HL-60 (cell line): ENCODE measurements around the gene GABBR2.

Source experiments
- POLR2AphosphoS5 ChIP-seq: IDR thresholded peaks from 2 replicates; pipeline ENCODE4 v1.6.1; 2012; ENCODE audit warnings: low read depth
- TF ChIP-seq, protein P1 (sequence below): IDR thresholded peaks from 2 replicates; pipeline ENCODE4 v1.6.1; 2012; ENCODE audit warnings: low read depth; ENCODE audit not compliant: insufficient replicate concordance
- TF ChIP-seq, protein P2 (sequence below): IDR thresholded peaks from one replicate; pipeline ENCODE4 v1.5.1; 2011; ENCODE audit warnings: low read length, control low read depth, inconsistent platforms; ENCODE audit not compliant: insufficient read depth

DNA sequence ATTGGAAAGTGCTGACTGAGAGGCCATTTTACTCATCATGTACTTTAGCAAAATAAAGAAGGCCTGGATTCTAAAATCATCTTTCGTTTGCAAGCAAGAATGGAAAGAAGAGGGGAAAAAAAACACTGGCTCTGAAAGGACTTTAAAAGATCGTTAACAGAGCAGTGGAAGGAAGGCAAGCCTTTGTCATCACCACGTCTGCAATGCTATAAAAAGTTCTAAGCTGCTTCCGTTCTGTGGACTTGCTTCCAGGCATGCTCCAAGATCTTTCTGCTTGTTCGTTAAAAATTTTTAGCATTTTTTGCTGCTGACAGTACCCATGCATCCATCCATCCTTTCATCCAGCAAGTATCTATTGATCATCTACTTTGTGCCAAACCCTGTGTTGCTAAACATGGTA is 226.5 kb downstream of the GABBR2 start:
- TF ChIP-seq, protein P1, sequence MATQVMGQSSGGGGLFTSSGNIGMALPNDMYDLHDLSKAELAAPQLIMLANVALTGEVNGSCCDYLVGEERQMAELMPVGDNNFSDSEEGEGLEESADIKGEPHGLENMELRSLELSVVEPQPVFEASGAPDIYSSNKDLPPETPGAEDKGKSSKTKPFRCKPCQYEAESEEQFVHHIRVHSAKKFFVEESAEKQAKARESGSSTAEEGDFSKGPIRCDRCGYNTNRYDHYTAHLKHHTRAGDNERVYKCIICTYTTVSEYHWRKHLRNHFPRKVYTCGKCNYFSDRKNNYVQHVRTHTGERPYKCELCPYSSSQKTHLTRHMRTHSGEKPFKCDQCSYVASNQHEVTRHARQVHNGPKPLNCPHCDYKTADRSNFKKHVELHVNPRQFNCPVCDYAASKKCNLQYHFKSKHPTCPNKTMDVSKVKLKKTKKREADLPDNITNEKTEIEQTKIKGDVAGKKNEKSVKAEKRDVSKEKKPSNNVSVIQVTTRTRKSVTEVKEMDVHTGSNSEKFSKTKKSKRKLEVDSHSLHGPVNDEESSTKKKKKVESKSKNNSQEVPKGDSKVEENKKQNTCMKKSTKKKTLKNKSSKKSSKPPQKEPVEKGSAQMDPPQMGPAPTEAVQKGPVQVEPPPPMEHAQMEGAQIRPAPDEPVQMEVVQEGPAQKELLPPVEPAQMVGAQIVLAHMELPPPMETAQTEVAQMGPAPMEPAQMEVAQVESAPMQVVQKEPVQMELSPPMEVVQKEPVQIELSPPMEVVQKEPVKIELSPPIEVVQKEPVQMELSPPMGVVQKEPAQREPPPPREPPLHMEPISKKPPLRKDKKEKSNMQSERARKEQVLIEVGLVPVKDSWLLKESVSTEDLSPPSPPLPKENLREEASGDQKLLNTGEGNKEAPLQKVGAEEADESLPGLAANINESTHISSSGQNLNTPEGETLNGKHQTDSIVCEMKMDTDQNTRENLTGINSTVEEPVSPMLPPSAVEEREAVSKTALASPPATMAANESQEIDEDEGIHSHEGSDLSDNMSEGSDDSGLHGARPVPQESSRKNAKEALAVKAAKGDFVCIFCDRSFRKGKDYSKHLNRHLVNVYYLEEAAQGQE: no peak
- TF ChIP-seq, protein P2, sequence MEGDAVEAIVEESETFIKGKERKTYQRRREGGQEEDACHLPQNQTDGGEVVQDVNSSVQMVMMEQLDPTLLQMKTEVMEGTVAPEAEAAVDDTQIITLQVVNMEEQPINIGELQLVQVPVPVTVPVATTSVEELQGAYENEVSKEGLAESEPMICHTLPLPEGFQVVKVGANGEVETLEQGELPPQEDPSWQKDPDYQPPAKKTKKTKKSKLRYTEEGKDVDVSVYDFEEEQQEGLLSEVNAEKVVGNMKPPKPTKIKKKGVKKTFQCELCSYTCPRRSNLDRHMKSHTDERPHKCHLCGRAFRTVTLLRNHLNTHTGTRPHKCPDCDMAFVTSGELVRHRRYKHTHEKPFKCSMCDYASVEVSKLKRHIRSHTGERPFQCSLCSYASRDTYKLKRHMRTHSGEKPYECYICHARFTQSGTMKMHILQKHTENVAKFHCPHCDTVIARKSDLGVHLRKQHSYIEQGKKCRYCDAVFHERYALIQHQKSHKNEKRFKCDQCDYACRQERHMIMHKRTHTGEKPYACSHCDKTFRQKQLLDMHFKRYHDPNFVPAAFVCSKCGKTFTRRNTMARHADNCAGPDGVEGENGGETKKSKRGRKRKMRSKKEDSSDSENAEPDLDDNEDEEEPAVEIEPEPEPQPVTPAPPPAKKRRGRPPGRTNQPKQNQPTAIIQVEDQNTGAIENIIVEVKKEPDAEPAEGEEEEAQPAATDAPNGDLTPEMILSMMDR: no peak
- no peak for TF ChIP-seq POLR2AphosphoS5
